NCI-H2227 (cell line): ENCODE results near the gene CSN3.

Source experiments
- DNase-seq: peaks from one replicate; lab custom pipeline; 2025; ENCODE audit not compliant: unreplicated experiment; lab: John Stamatoyannopoulos, UW

The CSN3 gene

GRCh38 chr4:70291341-70291740, 48.9 kb downstream of the CSN3 start:
- DNase-seq = no peak

GRCh38 chr4:70297576-70297975, 55.2 kb downstream of the CSN3 start:
- no peak for DNase-seq

GRCh38 chr4:70298051-70298450, 55.7 kb downstream of the CSN3 start:
- no peak for DNase-seq

GRCh38 chr4:70299643-70300042, 57.2 kb downstream of the CSN3 start:
- no peak for DNase-seq

GRCh38 chr4:70300215-70300614, 57.8 kb downstream of the CSN3 start:
- no peak for DNase-seq
